Activated effector memory CD4-positive, alpha-beta T cell treated with Interleukin-2 at 50 U/mL for 16 hours (primary cell): ENCODE data around the gene NBEAL2.
A peak's percentile ranks its signal among the peaks of the same experiment; 100 is the strongest.

ENCODE experiments used
- DNase-seq: peaks from one replicate; pipeline ENCODE4 v3.0.0-alpha.2; 2020

NBEAL2 gene, protein sequence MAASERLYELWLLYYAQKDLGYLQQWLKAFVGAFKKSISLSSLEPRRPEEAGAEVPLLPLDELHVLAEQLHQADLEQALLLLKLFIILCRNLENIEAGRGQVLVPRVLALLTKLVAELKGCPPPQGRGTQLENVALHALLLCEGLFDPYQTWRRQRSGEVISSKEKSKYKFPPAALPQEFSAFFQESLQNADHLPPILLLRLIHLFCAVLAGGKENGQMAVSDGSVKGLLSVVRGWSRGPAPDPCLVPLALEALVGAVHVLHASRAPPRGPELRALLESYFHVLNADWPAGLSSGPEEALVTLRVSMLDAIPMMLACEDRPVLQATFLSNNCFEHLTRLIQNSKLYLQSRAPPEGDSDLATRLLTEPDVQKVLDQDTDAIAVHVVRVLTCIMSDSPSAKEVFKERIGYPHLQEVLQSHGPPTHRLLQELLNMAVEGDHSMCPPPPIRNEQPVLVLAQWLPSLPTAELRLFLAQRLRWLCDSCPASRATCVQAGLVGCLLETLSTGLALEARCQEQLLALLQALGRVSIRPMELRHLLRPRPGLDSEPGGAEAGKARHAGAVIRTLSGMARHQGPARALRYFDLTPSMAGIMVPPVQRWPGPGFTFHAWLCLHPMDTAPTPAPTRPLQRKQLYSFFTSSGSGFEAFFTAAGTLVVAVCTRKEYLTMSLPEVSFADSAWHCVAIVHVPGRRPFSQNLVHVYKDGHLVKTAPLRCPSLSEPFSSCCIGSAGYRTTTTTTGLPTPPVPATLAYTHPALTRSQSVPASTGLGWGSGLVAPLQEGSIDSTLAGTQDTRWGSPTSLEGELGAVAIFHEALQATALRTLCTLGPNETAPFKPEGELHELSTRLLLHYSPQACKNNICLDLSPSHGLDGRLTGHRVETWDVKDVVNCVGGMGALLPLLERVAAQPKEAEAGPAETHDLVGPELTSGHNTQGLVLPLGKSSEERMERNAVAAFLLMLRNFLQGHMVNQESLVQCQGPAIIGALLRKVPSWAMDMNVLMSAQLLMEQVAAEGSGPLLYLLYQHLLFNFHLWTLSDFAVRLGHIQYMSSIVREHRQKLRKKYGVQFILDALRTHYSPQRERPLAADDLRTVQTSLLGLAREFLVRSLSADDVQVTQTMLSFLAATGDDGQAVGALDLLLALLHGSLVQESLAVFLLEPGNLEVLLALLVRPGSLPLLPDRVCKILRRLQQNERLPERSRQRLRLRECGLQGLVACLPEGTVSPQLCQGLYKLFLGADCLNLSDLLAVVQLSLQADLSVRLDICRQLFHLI (N-terminal part only)

DNA sequence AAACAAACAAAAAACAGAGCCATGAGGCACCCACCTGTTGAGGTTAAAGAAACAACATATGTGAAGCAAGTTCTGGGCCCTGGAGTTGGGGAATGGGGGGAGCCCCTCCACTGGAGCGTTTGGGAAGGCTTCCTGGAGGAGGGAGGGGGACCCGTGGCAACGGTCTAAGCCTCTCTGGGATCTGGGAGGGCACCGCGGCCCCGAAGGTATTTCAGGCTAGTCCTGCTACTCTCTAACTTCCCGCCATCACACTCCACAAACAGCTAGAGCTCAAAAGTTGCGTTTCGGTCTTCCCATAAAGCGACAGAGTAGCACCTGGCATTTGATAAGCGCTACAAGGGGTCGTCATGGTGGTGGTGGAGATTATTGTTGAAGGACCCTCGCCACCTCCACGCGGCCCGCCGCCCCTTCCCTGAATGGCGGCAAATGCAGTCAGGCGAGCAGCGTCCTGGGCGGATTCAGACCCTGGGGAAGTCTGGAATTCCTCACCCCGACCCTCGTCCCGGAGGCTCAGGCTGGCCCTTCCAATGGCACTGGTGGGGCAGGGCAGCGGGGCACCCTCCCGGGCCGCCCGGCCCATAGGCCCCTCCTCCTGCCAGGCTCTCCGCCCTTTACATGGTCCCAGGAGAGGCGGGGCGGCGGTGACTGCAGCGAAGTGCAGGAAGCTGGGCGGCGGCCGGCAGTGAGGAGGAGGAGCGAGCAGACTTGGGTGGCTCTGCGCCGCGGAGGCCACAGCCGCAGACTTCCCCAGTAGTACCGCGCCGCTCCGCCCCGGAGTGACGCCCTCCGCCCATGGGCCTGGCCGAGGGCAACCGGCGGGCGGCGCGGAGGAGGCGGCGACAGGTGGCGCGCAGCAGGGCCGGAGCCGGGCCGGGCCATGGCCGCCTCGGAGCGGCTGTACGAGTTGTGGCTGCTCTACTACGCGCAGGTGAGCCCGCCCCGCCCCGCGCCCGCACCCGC, at the start of gene NBEAL2:
Gene NBEAL2, plus strand, starts transcription at position 682 of the 960 bp plus-strand sequence. Its CDS starts 196 bp downstream, at position 878.
- DNase-seq: peak; percentile 95

DNA sequence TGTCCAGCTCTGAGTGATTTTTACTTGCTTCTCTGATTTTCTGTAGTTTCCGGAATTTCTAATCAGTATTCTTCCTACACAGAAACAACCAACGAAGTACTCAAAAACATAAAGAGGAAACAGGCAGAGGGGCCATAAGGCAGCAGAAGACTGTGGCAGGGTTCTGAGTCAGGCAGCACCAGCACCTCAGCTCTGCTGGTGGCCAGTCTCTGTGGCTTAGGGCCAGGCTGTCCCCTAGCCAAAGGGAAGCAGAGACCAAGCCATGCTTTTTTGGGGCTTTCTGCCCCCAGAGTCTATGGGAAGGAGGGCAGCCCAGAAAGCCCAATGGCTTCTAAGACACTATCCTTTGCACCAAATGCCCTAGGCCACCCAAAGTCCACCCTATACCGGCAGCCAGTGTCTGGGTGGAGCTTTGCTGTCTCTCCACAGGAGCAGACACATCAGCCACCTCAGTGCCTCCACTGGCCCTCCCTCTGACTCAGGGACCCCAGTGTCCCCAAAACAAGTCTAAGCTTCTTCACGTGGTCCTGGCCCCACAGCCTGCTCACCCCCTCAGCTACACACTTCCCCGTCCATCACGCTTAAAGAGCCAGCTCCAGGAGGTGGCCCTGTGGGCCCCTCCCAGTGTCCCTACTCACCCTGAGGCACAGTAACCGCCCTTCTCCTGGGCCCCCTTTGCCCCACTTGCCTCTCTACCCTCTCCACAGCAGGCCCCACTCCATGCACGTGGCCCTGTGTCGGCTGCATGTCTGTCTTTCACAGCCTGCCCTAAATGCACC, 49.1 kb upstream of the NBEAL2 start:
- no peak for DNase-seq

DNA sequence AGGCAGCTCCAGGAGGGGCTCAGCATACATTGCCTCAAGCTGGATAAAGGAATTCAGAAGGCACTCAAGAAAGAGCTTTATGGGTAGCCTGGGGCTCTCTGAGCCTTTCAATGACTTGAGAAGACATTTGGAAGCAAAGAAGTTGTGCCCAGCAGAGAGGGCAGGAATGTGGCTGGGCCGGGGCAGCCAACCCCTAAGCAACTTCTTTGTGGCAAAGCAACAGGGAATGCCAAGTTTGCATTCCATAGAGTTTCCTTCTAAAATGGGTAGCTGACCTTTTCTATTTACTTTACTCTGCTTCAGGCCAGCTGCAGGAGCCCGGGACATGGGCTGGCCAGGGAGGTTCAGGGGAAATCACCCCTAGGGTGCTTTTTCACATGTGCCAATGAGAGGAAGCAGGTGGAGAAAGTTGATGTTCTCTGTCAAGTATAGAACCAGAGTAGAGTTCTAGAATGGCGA, 48.5 kb upstream of the NBEAL2 start:
- DNase-seq: no peak

DNA sequence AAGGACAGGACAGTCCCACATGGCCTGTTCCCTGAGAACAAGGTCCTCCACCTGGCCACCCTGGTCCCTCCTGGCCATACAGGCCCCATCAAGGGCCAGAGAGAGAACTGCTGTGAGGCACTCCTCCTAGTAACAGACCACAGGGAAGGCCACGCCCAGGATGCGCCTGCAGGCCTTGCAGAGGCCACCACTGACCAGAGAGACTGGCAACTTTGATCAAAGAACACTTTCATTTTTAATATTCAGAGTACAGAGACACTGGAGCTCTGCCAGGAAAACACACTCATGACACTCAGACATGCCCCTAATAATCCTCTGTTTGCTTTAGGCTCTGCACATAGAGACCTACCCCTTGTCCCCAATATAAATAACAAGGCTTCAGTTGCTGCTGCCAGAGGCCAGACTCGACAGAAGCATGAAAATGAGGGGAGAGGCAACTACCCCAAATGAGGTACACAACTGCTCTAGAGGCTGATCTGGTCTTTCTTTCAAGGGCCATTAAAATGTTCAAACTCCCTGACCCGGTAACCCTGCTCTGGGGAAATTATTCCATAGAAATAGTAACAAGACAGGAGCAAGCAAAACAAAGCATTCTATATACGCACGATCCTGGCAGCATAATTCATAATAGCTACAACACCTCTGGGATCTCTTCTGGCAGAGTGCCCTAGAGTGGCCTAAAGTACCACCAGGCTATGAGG, 47.7 kb upstream of the NBEAL2 start:
- DNase-seq: no peak

DNA sequence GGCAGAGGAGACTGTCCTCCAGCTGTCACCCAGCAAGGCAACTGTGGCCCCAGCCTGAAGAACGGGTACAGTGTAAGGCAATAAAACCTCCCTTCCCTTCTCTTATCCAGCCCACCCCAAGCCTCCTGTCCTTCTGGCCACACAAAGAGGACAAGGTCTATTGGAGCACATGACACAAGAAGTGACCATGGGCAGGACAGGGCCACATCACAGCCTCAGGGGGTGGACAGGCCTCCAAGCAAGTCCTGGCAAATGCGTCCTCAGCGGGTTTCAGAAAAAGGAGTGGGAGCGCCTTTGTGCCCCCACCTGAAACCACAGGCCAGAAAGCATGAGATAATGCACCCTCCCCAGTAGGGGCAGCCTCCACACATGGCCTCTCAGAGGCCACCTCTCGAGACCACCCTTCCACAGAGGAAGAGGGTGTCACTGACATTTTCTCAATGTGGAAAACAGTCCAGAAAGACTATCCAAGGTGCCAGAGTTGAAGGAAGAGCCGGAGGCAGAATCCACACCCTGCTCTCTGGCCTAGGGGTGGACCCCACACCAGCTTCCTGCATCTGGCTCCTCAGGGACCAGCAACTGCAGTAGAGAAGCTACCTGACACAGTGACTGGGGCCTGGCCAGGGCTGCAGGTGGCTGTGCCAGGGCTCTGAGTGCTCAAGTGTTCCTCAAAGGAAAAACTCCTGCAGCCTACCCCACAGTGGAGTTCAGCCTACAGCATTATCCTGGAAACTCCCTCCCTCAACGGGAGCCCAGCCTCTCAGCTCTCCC, 46.8 kb upstream of the NBEAL2 start:
- DNase-seq: no peak

DNA sequence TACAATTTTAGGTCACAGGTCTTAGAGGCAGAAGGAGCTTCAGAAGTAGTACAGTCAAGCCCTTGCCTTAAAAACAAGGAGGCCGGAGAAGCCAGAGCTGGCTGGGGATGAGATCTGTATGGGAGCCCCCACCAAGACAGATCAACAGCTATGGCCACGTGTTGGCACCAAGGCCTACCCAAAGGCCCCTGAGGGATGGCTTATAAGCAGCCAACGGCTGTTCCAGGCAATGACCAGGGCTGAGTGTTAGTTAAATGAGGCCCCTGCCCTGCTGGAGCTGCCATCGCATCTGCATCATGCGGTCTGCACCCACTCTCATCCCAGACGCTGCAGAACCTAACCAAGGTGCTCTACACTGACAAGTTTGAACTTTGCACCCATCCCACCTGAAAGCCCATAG, 46.2 kb upstream of the NBEAL2 start:
- DNase-seq: no peak

DNA sequence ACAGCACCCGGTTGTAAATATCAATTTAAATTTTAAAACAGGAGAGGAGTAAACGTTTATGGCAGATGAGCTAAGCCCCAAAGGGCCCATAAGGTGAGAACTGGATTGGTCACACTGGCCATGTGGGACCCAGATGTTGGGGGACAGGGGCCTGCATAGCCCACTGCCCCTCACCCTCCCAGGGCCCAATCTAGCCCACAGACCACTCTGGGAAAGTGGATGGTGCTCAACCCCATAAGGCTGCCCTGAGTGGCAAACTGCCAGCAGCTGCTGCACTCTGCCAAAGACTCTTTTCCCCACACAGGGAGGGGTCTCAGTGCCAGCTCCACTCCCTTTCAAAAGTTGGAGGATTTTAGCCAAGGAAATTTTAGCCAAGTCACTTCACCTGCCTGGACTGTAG, 45.4 kb upstream of the NBEAL2 start:
- no peak for DNase-seq

DNA sequence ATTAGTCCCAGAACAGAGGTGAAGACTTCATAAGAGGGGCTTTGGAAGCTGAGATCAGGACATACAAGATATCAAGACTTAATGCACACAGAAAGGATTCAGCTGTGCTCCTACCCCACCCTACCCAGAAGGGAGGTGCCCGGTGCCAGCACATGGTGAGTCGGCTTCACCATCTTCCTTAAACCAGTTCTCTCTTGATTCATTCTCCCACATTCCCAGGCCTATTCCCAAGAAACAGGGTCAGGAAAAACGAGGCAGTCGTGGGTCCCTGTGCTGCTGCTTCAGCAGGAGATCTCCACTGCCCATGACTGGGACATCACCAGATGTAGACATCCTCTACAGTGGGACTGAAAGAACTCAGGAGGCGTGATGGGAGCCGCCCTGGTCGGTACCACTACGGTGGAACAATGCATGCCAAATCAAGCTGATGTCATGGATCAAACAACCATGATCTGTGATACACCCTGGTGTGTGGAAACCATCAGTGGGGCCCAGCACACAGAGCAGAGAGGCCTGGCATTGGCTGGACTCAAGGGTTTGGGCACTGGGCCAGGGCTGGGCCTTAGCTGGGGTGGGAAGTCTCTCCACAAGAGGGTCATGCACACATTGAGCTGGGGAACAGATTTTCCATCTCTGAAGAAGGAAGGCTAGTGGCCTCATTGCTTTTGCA, 44.8 kb upstream of the NBEAL2 start:
- DNase-seq: no peak

DNA sequence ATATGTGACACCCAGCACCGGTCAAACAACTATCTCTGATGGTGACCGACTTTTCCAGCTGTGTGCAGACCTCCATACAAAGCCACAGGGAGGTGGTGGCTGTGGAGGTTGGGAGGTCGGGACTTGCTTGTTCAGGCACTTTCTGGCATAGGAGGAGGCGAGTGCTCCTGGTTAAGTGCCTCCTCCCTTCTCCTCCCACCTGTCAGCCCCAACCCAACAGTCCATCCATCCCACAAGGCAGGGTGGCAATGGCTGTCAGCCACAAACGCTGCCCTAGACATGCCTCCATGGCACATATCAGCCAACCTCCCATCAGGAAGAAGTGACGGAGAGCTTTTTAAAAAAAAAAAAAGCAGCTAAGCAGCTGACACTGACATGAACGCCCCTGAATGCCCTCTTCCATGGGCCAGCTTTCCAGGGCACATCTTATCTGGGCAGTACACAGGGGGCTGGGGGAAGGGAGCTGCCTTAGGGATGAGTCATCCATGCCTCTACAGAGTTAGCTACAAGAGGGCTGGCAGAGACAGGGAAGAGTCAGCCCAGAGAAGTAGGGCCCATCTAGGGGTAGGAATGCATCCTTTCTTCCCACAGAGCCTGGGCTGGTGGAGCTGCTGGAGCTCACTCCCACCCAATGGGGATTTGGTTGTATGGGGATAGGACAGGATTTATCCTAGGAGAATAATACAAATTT, 44.2 kb upstream of the NBEAL2 start:
- DNase-seq: no peak

DNA sequence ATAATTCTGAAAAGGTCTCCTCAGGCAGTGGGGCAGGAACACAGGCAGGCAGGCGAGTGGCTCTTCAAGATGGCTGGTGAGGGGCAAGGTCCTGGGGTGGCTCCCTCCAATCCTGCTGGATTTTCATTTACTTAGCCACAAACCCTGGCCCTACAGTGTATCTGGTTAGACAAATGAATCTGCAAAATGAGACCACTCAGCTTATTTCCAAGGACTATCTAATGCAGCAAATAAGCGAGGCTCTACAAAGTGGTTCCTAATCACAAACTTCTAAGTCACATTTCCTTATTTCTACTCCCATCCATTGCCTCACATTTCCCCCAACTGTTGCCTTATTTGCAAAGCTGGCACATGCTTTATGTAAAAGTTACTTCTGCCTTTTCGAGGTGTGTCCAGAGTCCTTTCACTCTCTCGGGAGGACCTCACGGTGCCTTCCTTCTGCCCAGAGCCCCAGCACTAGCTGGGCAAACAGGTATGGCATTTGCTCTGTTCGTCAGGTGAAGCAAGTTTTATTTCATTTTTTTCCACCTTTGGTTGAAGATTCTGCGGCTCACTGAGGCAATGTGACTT, 43.4 kb upstream of the NBEAL2 start:
- DNase-seq: no peak

DNA sequence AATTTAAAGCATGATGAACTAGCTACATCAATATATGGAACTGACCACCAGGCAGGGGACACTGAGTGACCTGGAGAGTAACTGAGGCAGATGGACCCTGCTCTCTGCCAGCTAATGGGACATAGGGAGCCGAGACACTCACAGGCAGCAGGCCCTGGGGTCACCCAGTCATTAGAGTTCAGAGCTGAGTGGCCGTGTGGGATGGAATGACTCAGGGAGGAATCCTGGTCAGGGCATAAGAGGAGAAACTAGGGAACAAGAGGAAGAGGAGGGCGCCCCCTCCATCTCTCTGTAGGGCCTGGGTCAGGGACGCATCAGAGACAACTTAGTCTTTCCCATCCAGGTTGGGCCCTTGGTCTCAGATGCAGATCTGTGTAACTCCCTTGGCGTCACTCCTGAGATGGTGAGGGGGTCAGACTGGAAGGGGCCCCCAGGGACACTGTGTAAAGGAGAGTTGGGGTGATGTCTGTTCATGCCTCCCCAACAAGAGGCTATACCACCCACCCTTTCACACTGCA, 42.7 kb upstream of the NBEAL2 start:
- DNase-seq: no peak

DNA sequence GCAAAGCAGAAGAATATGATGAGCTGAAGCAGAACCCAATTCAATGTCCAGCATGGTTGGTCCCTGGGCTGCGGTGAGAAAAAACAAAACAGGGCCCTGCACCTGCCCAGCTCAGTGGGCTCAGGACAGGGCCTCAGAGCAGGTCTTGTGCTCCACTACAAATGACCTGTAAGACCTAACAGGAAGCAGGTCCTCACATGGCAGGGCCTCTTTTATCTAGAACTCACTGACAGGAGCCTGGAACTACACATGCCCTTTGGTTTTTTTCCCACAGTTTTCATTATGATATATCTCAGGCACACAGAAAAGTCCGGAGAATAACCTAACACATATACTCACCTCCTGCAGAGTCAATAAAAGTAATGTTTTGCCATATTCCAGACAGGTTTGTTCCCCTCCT, 41.3 kb upstream of the NBEAL2 start:
- DNase-seq: no peak

DNA sequence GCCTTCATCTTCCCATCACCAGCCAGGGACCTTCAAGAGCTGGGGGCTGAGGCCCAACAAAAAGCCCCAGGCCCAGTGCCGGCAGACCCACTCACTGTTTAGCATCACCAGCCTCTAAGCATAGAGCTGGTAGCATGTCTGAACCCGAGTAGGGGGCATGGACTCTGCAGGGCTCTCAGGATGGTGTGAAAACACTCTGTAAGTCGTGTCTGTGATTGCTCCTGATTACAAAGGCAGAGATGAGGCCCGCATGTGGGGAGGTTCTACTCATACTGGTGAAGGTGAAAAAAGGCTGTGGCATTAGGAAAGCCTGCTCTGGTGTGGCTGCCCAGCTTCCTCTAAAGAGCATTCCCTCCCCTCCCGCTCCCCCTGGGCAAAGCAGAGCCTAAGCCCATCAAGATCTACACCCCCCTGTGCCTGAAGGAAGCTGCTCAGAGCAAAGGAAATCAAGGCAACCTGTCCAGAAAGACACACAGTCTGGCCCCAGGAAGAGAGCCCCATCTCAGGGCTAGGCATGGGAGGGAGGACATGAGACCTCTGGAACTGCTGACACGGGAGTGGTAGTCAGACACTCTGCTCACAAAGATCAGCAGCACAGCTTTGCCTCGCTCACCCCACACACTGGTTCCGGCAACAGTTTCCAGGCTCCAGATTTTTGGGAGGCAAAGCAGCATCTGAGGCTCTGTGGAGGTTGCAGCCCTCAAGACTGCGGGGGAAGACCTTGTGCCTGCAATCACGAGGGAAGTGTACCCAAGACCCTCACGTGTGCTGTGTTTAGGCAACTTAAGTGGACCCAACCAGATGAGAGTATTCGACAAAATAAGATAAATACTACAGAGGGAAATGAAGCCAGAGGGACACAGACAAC, 39.7 kb upstream of the NBEAL2 start:
- DNase-seq: no peak

DNA sequence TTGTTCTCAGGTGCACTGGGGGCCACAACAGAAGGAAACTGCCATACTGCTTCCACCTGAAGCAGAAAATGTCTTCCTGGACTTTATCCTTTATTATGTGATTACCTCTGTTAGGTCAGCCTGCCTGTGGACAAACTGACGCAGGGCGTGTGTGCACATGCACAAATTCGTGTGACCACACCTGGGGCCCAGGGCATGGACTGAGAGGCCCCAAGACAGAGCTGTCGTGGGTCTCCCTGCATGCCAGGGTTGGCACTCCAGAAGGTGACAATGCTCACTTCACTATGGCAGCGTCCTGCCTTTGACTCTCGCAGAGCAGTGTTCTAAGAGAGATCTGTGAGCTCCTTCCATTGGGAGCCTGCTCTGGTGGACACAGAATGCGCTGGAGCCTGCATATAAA, 37.4 kb upstream of the NBEAL2 start:
- DNase-seq: no peak

DNA sequence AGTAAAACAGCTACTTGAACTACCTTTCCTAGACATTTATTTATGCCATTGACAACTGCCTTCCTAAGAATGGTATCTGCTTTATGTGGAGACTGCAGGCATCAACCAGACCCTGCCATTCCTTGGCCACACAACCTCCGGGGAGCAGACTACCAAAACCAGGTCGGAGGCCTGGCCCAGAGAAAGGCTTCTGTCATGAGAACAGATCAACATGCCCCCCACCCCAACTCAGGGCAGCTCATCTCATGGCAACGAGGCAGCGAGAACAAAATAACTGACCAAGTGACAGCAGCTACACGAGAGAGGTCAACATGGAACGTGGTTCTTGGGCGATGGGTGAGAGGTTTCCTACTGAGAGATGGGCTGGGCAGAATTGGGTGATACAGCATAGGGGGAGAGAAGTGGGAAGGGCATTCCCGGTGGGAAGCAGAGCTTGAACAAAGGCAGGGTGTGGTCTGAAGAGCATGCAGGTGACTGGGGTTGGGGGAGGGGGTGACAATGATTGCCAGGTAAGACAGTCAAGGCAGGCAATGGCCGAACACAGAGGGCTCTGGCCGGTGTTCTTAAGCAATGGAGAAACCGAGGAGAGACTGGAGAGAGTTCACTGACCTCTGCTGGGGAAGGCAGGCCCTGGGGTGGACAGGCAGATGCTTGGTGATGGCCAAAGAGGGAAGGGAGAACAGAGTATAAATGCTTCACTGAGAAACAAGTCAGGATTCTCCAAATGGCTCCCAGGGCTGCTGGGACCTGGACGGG, 36.8 kb upstream of the NBEAL2 start:
- DNase-seq: no peak
